ENCODE measurements around the gene DCLRE1A. TPM values are rescaled to one million over a fixed set of nuclear protein-coding genes. Genes with fewer than 3 reads are reported as not detected.

The DCLRE1A gene
- total RNA-seq, 4 donors from 2014 or later = 4.1 to 6.5 (median 5.3) TPM

DNA sequence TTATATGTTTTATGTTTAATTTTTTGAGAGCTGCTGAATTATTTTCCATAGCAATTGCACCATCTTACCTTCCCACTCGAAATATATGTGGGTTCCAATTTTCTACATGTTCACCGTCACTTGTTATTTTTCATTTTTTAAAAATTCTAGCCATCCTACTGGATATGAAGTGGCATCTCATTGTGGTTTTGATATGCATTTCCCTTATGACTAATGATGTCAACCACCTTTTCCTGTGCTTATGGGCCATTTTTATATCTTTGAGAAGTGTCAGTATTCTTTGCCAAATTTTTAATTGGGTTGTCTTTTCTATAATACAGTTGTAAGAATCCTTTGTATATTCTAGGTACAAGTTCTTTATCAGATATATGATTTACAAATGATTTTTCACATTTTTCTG, 28.4 kb upstream of the DCLRE1A start:
- intact Hi-C loops (cut with DNase I) = no loop called here
- H3K27me3 ChIP-seq = no peaks in the 10 kb centered on the region
- no peaks in the 10 kb centered on the region for H3K9me3 ChIP-seq
- TF ChIP-seq POLR2AphosphoS5 (IDR thresholded peaks at IDR 0.05) = no peak
- TF ChIP-seq CTCF (IDR thresholded peaks at IDR 0.05) = no peak
- TF ChIP-seq EP300 (IDR thresholded peaks at IDR 0.05) = no peak
- no peak for TF ChIP-seq POLR2A (IDR thresholded peaks at IDR 0.05; ENCODE audit: low read depth)
- DNase-seq (ENCODE audit: extremely low spot score) = no peak
- no peak overlapping the region for H3K27ac ChIP-seq (replicated peaks in 1 of 4)
- H3K36me3 ChIP-seq = peaks cover 0 to 39% (median 19%) of the 10 kb centered on the region in 4 donors
- 97% methylated on average over 2 of the region's 2 CpGs for WGBS
- no peaks in the 10 kb centered on the region for H3K4me1 ChIP-seq
- H3K4me3 ChIP-seq = no peak overlapping the region

GRCh38 chr10:113880236-113880635, 26.4 kb upstream of the DCLRE1A start:
- Histone ChIP-seq H3K4me1 (peaks cover 0 to 4% (median 1%) of the 10 kb centered on the region in 4 donors), H3K27ac (replicated peaks in 1 of 4) (no peak overlapping the region), H3K4me3 (no peak overlapping the region), H3K27me3 (no peaks in the 10 kb centered on the region), H3K36me3 (peaks cover 0 to 27% (median 13%) of the 10 kb centered on the region in 4 donors), H3K9me3 (no peaks in the 10 kb centered on the region)
- intact Hi-C loops (cut with DNase I) = no loop called here
- DNase-seq (ENCODE audit: extremely low spot score) = no peak
- WGBS = 88% methylated on average over 1 of the region's 1 CpG
- TF ChIP-seq EP300 (IDR thresholded peaks at IDR 0.05) (no peak), POLR2A (IDR thresholded peaks at IDR 0.05; ENCODE audit: low read depth) (no peak), POLR2AphosphoS5 (IDR thresholded peaks at IDR 0.05) (no peak)

DNA sequence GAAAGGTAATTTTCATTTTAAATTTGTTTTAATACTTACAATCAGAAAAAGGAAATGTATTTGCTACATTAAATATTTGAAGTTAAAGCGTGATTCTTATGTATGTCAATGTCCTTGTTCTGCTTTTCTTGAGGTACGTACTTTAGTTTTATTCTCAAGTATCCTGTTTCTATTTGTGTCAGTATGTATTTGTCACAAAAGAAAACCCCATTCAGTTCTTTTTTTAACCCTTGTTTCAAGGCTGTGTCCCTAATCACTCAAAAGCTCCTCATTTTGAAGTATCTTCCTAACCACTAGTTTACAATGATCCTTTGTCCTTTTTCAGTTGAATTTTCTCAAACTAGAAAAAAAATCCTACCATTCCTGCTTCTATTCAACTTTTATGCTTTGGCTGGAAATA, 25.8 kb upstream of the DCLRE1A start:
- no peak overlapping the region for H3K27ac ChIP-seq (replicated peaks in 1 of 4)
- TF ChIP-seq CTCF (IDR thresholded peaks at IDR 0.05) (no peak), EP300 (IDR thresholded peaks at IDR 0.05) (no peak), POLR2A (IDR thresholded peaks at IDR 0.05; ENCODE audit: low read depth) (no peak), POLR2AphosphoS5 (IDR thresholded peaks at IDR 0.05) (no peak)
- no peak for DNase-seq (ENCODE audit: extremely low spot score)
- H3K36me3 ChIP-seq = peaks cover 0 to 22% (median 10%) of the 10 kb centered on the region in 4 donors
- intact Hi-C loops (cut with DNase I) = no loop called here
- H3K4me1 ChIP-seq = peaks cover 0 to 5% (median 3%) of the 10 kb centered on the region in 4 donors
- no peaks in the 10 kb centered on the region for H3K27me3 ChIP-seq
- H3K4me3 ChIP-seq = no peak overlapping the region
- 76% methylated on average over 2 of the region's 2 CpGs for WGBS
- no peaks in the 10 kb centered on the region for H3K9me3 ChIP-seq

DNA sequence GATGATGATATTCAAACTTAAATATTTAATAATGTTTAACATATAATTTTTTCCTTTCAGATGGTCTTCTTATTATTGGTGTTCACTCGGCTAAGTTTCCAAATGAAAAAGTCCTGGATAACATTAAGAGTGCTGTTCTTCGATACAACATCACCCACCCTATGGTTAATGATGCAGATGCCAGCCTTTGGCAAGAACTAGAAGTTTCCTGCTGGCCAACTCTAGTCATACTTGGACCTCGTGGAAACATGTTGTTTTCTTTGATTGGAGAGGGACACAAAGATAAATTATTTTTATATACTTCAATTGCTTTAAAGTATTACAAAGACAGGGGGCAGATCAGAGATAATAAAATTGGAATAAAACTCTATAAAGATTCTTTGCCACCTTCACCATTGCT, 22.6 kb upstream of the DCLRE1A start:
- WGBS = 80% methylated on average over 3 of the region's 3 CpGs
- Histone ChIP-seq H3K27ac (replicated peaks in 1 of 4) (no peak overlapping the region), H3K9me3 (peaks cover 0 to 14% (median 9%) of the 10 kb centered on the region in 4 donors), H3K4me3 (no peak overlapping the region), H3K36me3 (peaks cover 0 to 15% (median 6%) of the 10 kb centered on the region in 4 donors), H3K4me1 (peaks cover 0 to 5% (median 3%) of the 10 kb centered on the region in 4 donors), H3K27me3 (no peaks in the 10 kb centered on the region)
- DNase-seq (ENCODE audit: extremely low spot score) = no peak
- intact Hi-C loops (cut with DNase I) = no loop called here
- TF ChIP-seq POLR2AphosphoS5 (IDR thresholded peaks at IDR 0.05) = no peak
- no peak for TF ChIP-seq POLR2A (IDR thresholded peaks at IDR 0.05; ENCODE audit: low read depth)
- TF ChIP-seq EP300 (IDR thresholded peaks at IDR 0.05) = no peak
- no peak for TF ChIP-seq CTCF (IDR thresholded peaks at IDR 0.05)

- 100% methylated on average over 1 of the region's 1 CpG for WGBS
- intact Hi-C loops (cut with DNase I) = no loop called here
- Histone ChIP-seq H3K27me3 (no peaks in the 10 kb centered on the region), H3K27ac (replicated peaks in 1 of 4) (no peak overlapping the region), H3K4me3 (no peak overlapping the region), H3K4me1 (peaks cover 0 to 5% (median 3%) of the 10 kb centered on the region in 4 donors), H3K36me3 (peaks cover 0 to 19% (median 8%) of the 10 kb centered on the region in 4 donors), H3K9me3 (peaks cover 0 to 14% (median 9%) of the 10 kb centered on the region in 4 donors)
- DNase-seq (ENCODE audit: extremely low spot score) = no peak
- TF ChIP-seq POLR2AphosphoS5 (IDR thresholded peaks at IDR 0.05) (no peak), CTCF (IDR thresholded peaks at IDR 0.05) (no peak), POLR2A (IDR thresholded peaks at IDR 0.05; ENCODE audit: low read depth) (no peak), EP300 (IDR thresholded peaks at IDR 0.05) (no peak)
Observed at GRCh38 chr10:113875212-113875611, 21.3 kb upstream of the DCLRE1A start.

Measured in esophagus muscularis mucosa (tissue), 4 donors.